ENCODE measurements around the gene TCF7L1. TPM values are rescaled to one million over a fixed set of nuclear protein-coding genes. Genes with fewer than 3 reads are reported as not detected.
"Not testable (repeated sequence)": the region's sequence is repeated elsewhere in the genome, so short reads cannot be mapped to it uniquely, and the experiment has no call there.

Gene TCF7L1
- total RNA-seq, 2 donors from 2014 or later: 71.9 to 73.3 TPM

- H3K9me3 Mint-ChIP-seq: peaks cover 4% of the 10 kb centered on the region
- Histone ChIP-seq H3K36me3 (ENCODE audit: control insufficient read depth, insufficient read depth, low read length) (no peaks in the 10 kb centered on the region), H3K27me3 (ENCODE audit: control insufficient read depth, insufficient read depth, low read length, poor library complexity, severe bottlenecking) (no peaks in the 10 kb centered on the region), H3K4me3 (ENCODE audit: low read length) (no peak overlapping the region), H3K4me1 (ENCODE audit: control insufficient read depth, insufficient read depth, low read length) (no peaks in the 10 kb centered on the region), H3K27ac (ENCODE audit: low read depth, low read length) (no peak overlapping the region), H3K9ac (ENCODE audit: extremely low read depth, low read length, poor library complexity, severe bottlenecking) (no peak overlapping the region), H3K9me3 (ENCODE audit: control insufficient read depth, low read length) (no peaks in the 10 kb centered on the region)
- peaks cover 5% of the 10 kb centered on the region for H3K36me3 Mint-ChIP-seq (ENCODE audit: low read depth)
- no peak for DNase-seq
- peaks cover 19% of the 10 kb centered on the region for H3K4me1 Mint-ChIP-seq
- peaks cover 3% of the 10 kb centered on the region for H3K27me3 Mint-ChIP-seq (ENCODE audit: insufficient read depth)
- WGBS, 2 experiments (ENCODE audit: insufficient coverage in 1 of 2, insufficient read length in 1 of 2): 82 to 91% methylated on average over 12 to 13 of the region's 13 CpGs
- no peak for TF ChIP-seq CTCF (conservative IDR thresholded peaks at IDR 0.05)
- H3K4me3 Mint-ChIP-seq: no peak overlapping the region
- H3K27ac Mint-ChIP-seq: no peak overlapping the region
These were observed 197.8 kb downstream of the TCF7L1 start for GRCh38 chr2:85330839-85331636.

GRCh38 chr2:85333877-85334276 is 200.7 kb downstream of the TCF7L1 start:
- H3K36me3 ChIP-seq (ENCODE audit: control insufficient read depth, insufficient read depth, low read length); H3K27me3 Mint-ChIP-seq (ENCODE audit: insufficient read depth); H3K27me3 ChIP-seq (ENCODE audit: control insufficient read depth, insufficient read depth, low read length, poor library complexity, severe bottlenecking); H3K4me1 Mint-ChIP-seq; H3K9me3 ChIP-seq (ENCODE audit: control insufficient read depth, low read length); H3K27ac ChIP-seq (ENCODE audit: low read depth, low read length); H3K4me3 ChIP-seq (ENCODE audit: low read length); H3K4me3 Mint-ChIP-seq; DNase-seq; H3K36me3 Mint-ChIP-seq (ENCODE audit: low read depth); H3K9ac ChIP-seq (ENCODE audit: extremely low read depth, low read length, poor library complexity, severe bottlenecking); H3K27ac Mint-ChIP-seq; H3K4me1 ChIP-seq (ENCODE audit: control insufficient read depth, insufficient read depth, low read length); H3K9me3 Mint-ChIP-seq: not testable (repeated sequence)
- WGBS, 2 experiments (ENCODE audit: insufficient coverage in 1 of 2, insufficient read length in 1 of 2): 94 to 95% methylated on average over 3 of the region's 4 CpGs

GRCh38 chr2:85334928-85335327 is 201.7 kb downstream of the TCF7L1 start:
- Histone ChIP-seq H3K9me3 (ENCODE audit: control insufficient read depth, low read length) (no peaks in the 10 kb centered on the region), H3K9ac (ENCODE audit: extremely low read depth, low read length, poor library complexity, severe bottlenecking) (no peak overlapping the region), H3K27ac (ENCODE audit: low read depth, low read length) (no peak overlapping the region), H3K4me1 (ENCODE audit: control insufficient read depth, insufficient read depth, low read length) (no peaks in the 10 kb centered on the region), H3K36me3 (ENCODE audit: control insufficient read depth, insufficient read depth, low read length) (no peaks in the 10 kb centered on the region), H3K4me3 (ENCODE audit: low read length) (no peak overlapping the region), H3K27me3 (ENCODE audit: control insufficient read depth, insufficient read depth, low read length, poor library complexity, severe bottlenecking) (no peaks in the 10 kb centered on the region)
- no peak for TF ChIP-seq CTCF (conservative IDR thresholded peaks at IDR 0.05)
- H3K4me3 Mint-ChIP-seq: no peak overlapping the region
- H3K9me3 Mint-ChIP-seq: peaks cover 4% of the 10 kb centered on the region
- H3K27me3 Mint-ChIP-seq (ENCODE audit: insufficient read depth): peaks cover 3% of the 10 kb centered on the region
- DNase-seq: no peak
- H3K27ac Mint-ChIP-seq: no peak overlapping the region
- H3K4me1 Mint-ChIP-seq: no peaks in the 10 kb centered on the region
- H3K36me3 Mint-ChIP-seq (ENCODE audit: low read depth): no peaks in the 10 kb centered on the region
- WGBS, 2 experiments (ENCODE audit: insufficient coverage in 1 of 2, insufficient read length in 1 of 2): 42 to 50% methylated on average over 2 of the region's 2 CpGs

All from endodermal cell (in vitro differentiated cells).